Tibial nerve (tissue), 4 donors: Measurements from ENCODE around the gene VASH1. TPM values are rescaled to one million over a fixed set of nuclear protein-coding genes. Genes with fewer than 3 reads are reported as not detected.

Experiments
- DNase-seq, 2 donors: peaks; one replicate each; pipeline ENCODE4 v3.0.0-alpha.2; 2019; ENCODE audit warnings: low spot score in 2 of 2
- H3K27ac ChIP-seq, 4 donors: fragments of 200-600 bp; sonication (generic) in 3 of 4; one replicate each; pipeline ENCODE4 v1.5.1; 2017 to 2019; ENCODE audit warnings: mild to moderate bottlenecking in 1 of 4
- H3K27me3 ChIP-seq, 2 donors: fragments of 200-600 bp; sonication (generic) in 1 of 2; one replicate each; pipeline versions ENCODE4 v1.5.1 to v1.6.0; 2017 to 2019
- H3K36me3 ChIP-seq, 3 donors: fragments of 200-600 bp; sonication (generic); one replicate each; pipeline ENCODE4 v1.5.1; 2018 to 2019
- H3K4me1 ChIP-seq, 4 donors: fragments of 200-600 bp; sonication (generic) in 3 of 4; one replicate each; pipeline ENCODE4 v1.5.1; 2017 to 2019
- H3K4me3 ChIP-seq, 4 donors: fragments of 200-600 bp; sonication (generic) in 3 of 4; one replicate each; pipeline ENCODE4 v1.5.1; 2017 to 2019; ENCODE audit warnings: mild to moderate bottlenecking in 1 of 4, moderate library complexity in 1 of 4
- H3K9me3 ChIP-seq, 4 donors: fragments of 200-600 bp; sonication (generic) in 3 of 4; one replicate each; pipeline ENCODE4 v1.5.1; 2017 to 2019
- EP300 ChIP-seq, 2 donors: sonication (generic); formaldehyde crosslinking; IDR thresholded peaks; one replicate each; pipeline ENCODE4 v1.6.1; 2017; ENCODE audit warnings: antibody characterized with exemption in 2 of 2, mild to moderate bottlenecking in 1 of 2
- POLR2A ChIP-seq, 2 donors: fragments of 450-650 bp; IDR thresholded peaks; one replicate each; pipeline ENCODE4 v1.6.1; 2017; ENCODE audit warnings: antibody characterized with exemption in 2 of 2, mild to moderate bottlenecking in 2 of 2, moderate library complexity in 2 of 2
- whole genome bisulfite sequencing, 2 donors: methylation state at CpG; one replicate each; pipeline ENCODE4 v1.1.5; 2018; 5-methylcytosine and 5-hydroxymethylcytosine counted together
- total RNA-seq, 4 donors: library from RNA; depleted of rRNA; stranded (reverse); fragments of >200 nt; gene quantifications; one replicate each; pipeline ENCODE4 v1.1.0, GENCODE V29; 2016
- TF ChIP-seq, protein P1 (sequence below), 5 experiments: fragments of 200-600 bp in 3 of 5; fragments of 450-650 bp in 2 of 5; sonication (generic) in 3 of 5; IDR thresholded peaks; one replicate each; pipeline ENCODE4 v1.5.1; 2016 to 2019; ENCODE audit warnings: antibody characterized with exemption in 5 of 5, mild to moderate bottlenecking in 3 of 5, moderate library complexity in 2 of 5

Gene VASH1
- total RNA-seq, 4 donors from 2014 or later: 13.8 to 24.7 (median 18.6) TPM

DNA sequence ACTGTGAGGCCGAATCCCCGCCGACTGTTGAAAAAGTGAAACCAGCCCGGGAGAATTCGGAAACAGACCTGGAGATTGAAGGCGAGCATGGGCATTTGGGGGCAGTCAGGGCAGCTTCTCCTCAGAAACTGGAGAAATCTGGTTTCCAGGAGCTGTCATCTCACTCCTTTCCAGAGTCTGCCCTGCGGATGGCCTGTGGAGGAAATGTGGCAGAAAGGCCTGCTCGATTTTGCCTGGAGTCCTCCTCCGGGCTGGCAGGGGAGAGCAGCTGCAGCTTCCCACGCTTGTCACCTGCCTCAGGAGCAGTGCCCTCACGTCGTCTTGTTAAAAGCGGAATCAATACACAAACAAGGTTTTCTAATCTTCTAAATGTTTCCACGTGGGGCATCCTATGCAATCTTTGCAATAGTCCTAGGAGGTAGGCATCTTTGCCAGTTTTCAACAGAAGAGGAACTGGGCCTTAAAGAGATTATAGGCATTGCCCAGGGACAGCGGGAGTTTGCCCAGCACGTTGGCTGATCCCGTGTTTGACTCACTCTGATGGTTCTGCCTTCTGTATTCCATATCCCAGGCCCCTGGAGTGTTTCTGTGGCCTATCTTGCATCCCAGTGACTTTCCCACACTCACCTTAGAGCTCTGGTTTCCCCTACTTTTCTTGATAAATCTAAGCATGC lies 67.2 kb downstream of the VASH1 start:
- Histone ChIP-seq H3K27me3 (no peaks in the 10 kb centered on the region), H3K27ac (peak overlapping the region; percentile 28 to 85 (median 78)), H3K4me1 (peaks cover 0 to 47% (median 27%) of the 10 kb centered on the region in 4 donors), H3K4me3 (peak overlapping the region in 2 of 4 donors; percentile 26 to 29), H3K36me3 (no peaks in the 10 kb centered on the region), H3K9me3 (no peaks in the 10 kb centered on the region)
- TF ChIP-seq, protein P1, sequence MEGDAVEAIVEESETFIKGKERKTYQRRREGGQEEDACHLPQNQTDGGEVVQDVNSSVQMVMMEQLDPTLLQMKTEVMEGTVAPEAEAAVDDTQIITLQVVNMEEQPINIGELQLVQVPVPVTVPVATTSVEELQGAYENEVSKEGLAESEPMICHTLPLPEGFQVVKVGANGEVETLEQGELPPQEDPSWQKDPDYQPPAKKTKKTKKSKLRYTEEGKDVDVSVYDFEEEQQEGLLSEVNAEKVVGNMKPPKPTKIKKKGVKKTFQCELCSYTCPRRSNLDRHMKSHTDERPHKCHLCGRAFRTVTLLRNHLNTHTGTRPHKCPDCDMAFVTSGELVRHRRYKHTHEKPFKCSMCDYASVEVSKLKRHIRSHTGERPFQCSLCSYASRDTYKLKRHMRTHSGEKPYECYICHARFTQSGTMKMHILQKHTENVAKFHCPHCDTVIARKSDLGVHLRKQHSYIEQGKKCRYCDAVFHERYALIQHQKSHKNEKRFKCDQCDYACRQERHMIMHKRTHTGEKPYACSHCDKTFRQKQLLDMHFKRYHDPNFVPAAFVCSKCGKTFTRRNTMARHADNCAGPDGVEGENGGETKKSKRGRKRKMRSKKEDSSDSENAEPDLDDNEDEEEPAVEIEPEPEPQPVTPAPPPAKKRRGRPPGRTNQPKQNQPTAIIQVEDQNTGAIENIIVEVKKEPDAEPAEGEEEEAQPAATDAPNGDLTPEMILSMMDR (IDR thresholded peaks at IDR 0.05): no peak
- no peak for TF ChIP-seq EP300 (IDR thresholded peaks at IDR 0.05)
- TF ChIP-seq POLR2A (IDR thresholded peaks at IDR 0.05): no peak
- WGBS, 2 donors: 58 to 64% methylated on average over 17 of the region's 17 CpGs
- no peak for DNase-seq

DNA sequence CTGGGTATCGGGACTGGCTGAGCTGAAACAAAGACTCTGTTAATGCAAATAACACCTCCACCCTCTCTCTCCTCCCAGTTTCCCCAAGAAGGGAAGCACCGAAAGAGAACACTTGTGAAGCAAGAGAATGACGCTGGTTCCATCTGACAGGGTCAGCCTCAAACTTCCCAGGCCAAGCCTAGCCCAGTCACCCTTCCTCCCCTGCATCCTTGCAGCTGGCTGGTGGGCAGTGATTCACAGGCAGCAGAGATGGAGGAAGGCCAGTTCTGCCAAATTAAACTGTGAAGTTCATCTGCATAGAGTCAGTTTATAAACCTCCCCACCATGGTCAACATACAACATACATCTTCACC lies 67.7 kb downstream of the VASH1 start:
- WGBS, 2 donors: 29 to 44% methylated on average over 3 of the region's 3 CpGs
- DNase-seq: peak in 1 of 2 donors; percentile 34
- H3K4me1 ChIP-seq: peaks cover 0 to 47% (median 27%) of the 10 kb centered on the region in 4 donors

DNA sequence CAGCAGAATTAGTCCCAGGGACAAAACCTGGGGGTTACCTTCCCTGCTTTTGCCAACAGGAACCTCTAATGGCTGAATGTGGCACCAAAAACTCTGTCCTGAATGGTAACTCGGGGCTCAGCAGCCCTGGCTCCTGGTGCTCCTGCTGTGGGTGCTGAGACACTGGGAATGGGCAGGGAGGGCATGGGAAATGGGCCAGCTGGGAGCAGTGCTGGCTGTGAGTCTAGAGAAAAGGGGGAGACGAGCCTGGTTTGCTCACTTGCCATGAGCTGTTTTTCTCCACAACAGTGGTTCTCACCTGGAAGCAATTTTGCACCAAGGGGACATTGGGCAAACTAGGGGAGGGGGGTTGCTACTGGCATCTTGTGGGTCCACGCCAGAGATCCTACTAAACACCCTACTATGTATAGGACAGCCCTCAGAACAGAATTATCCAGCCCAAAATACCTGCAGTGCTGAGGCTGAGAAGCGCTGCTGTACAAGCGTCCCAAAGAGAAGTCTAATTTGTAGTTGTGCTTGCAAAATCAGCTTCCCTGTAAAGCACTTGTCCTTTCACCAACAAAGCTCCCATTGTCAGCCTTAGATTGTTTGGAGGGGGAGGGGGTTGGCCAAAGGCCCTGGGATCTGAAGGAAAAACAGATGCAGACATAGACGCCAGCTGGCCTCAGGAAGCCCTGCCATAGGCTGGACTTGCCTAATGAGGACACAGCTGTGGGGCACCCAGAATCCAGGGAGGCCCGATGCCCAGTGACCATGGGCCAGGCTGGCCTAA lies 68.6 kb downstream of the VASH1 start:
- H3K27me3 ChIP-seq: no peaks in the 10 kb centered on the region
- peaks cover 0 to 47% (median 27%) of the 10 kb centered on the region in 4 donors for H3K4me1 ChIP-seq
- H3K9me3 ChIP-seq: no peaks in the 10 kb centered on the region
- peak; percentile 74 for DNase-seq
- H3K27ac ChIP-seq: peak overlapping the region; percentile 28 to 85 (median 78)
- no peak for TF ChIP-seq POLR2A (IDR thresholded peaks at IDR 0.05)
- peak in 1 of 2 donors; percentile 85 for TF ChIP-seq EP300 (IDR thresholded peaks at IDR 0.05)
- TF ChIP-seq, protein P1 (IDR thresholded peaks at IDR 0.05): no peak
- no peak overlapping the region for H3K4me3 ChIP-seq
- H3K36me3 ChIP-seq: no peaks in the 10 kb centered on the region
- WGBS, 2 donors: 26 to 47% methylated on average over 7 of the region's 7 CpGs

More for the DNA sequence above, 67.7 kb downstream of the VASH1 start:
- H3K27me3 ChIP-seq: no peaks in the 10 kb centered on the region
- no peak overlapping the region for H3K4me3 ChIP-seq
- H3K27ac ChIP-seq: peak overlapping the region; percentile 28 to 85 (median 78)
- H3K36me3 ChIP-seq: no peaks in the 10 kb centered on the region
- peak; percentile 31 to 62 for TF ChIP-seq EP300 (IDR thresholded peaks at IDR 0.05)
- TF ChIP-seq, protein P1 (IDR thresholded peaks at IDR 0.05): no peak
- H3K9me3 ChIP-seq: no peaks in the 10 kb centered on the region

DNA sequence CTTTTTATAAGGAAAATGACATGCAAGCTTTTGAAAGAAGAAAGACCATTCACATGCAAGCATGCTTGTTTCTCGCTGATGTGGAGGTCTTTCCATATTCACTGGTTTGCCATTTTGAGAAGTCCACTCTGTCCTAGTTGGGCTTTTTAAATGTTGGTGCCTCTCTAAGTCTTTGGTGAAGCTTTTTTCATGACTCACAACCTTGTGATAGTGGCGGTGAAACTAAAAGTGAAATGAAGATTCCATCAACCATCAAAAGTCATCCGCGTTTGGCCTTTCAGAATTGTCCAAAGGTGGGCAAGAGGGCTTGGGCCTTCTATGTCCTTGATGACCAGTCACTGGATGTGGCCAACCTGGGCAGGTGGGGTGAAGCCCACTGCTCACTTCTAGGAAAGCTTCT lies 69.3 kb downstream of the VASH1 start:
- Histone ChIP-seq H3K27me3 (no peaks in the 10 kb centered on the region), H3K9me3 (no peaks in the 10 kb centered on the region), H3K4me3 (no peak overlapping the region), H3K4me1 (peaks cover 0 to 47% (median 27%) of the 10 kb centered on the region in 4 donors), H3K27ac (peak overlapping the region in 3 of 4 donors; percentile 75 to 85 (median 81)), H3K36me3 (no peaks in the 10 kb centered on the region)
- 84 to 94% methylated on average over 4 of the region's 4 CpGs for WGBS, 2 donors
- no peak for DNase-seq
- TF ChIP-seq EP300 (IDR thresholded peaks at IDR 0.05): no peak
- TF ChIP-seq, protein P1 (IDR thresholded peaks at IDR 0.05): no peak
- no peak for TF ChIP-seq POLR2A (IDR thresholded peaks at IDR 0.05)

DNA sequence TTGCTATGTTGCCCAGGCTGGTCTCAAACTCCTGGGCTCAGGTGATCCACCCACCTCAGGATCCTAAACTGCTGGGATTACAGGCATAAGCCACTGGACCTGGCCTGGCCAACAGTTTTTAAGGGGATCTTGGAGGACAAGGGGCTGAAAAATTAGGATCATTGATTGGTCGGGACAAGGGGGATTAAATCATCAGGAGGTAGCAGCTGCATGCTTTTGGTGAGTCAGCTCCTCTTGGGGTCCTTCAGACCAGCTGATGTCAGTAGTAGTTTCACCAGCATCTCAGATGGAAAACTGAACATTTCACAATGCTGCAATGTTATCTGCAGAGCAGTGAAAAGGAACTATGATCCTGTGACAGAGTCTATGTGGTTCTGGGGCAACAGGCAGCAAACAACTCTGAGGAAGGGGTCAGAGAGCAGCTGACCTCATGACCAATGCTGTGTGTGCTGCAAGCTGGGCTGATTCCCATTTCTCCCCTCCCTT lies 71.3 kb downstream of the VASH1 start:
- no peak for DNase-seq
- WGBS, 2 donors: 50 to 56% methylated on average over 1 of the region's 1 CpG
- H3K27ac ChIP-seq: peak overlapping the region in 1 of 4 donors; percentile 74
- H3K9me3 ChIP-seq: no peaks in the 10 kb centered on the region
- H3K36me3 ChIP-seq: no peaks in the 10 kb centered on the region
- no peaks in the 10 kb centered on the region for H3K27me3 ChIP-seq
- H3K4me1 ChIP-seq: peaks cover 0 to 47% (median 28%) of the 10 kb centered on the region in 4 donors
- TF ChIP-seq EP300 (IDR thresholded peaks at IDR 0.05) (peak in 1 of 2 donors; percentile 56), POLR2A (IDR thresholded peaks at IDR 0.05) (no peak)
- no peak overlapping the region for H3K4me3 ChIP-seq

Other genes starting within 250 kb of the VASH1 start
- gene ANGEL1, start 51.4 kb downstream of the VASH1 start, total RNA-seq: 10 to 100 TPM; 21.6 to 27.7 (median 26.1) TPM
- gene LRRC74A, start 64.9 kb downstream of the VASH1 start, total RNA-seq: not detected